Measurements from ENCODE around the gene CPXM2.

GRCh38 chr10:123911866-123912265, 20.3 kb upstream of the CPXM2 start:
- TF ChIP-seq POLR2A (IDR thresholded peaks at IDR 0.05; ENCODE audit: borderline replicate concordance, extremely low read depth, insufficient read depth, insufficient read length) (no peak), CTCF (IDR thresholded peaks at IDR 0.05 in 2 of 3, conservative IDR thresholded peaks at IDR 0.05 in 1 of 3; ENCODE audit: borderline replicate concordance in 1 of 3, insufficient read depth in 1 of 3, low read depth in 2 of 3, low read length in 2 of 3) (no peak), ZFX (IDR thresholded peaks at IDR 0.05) (no peak), ATF3 (IDR thresholded peaks at IDR 0.05) (no peak), POLR2AphosphoS5 (IDR thresholded peaks at IDR 0.05; ENCODE audit: low read depth, low read length) (no peak), EZH2phosphoT487 (IDR thresholded peaks at IDR 0.05; ENCODE audit: borderline replicate concordance) (no peak)

Measured in HCT116 (cell line).